Activated T-helper 1 cell treated with Interleukin-2 at 50 U/mL for 16 hours (primary cell): ENCODE data around the gene SPEF1.
A peak's percentile ranks its signal among the peaks of the same experiment; 100 is the strongest.

Experiments used
- DNase-seq: peaks from one replicate; pipeline ENCODE4 v3.0.0-alpha.2; 2020; ENCODE audit warnings: low read depth

SPEF1 gene

DNA sequence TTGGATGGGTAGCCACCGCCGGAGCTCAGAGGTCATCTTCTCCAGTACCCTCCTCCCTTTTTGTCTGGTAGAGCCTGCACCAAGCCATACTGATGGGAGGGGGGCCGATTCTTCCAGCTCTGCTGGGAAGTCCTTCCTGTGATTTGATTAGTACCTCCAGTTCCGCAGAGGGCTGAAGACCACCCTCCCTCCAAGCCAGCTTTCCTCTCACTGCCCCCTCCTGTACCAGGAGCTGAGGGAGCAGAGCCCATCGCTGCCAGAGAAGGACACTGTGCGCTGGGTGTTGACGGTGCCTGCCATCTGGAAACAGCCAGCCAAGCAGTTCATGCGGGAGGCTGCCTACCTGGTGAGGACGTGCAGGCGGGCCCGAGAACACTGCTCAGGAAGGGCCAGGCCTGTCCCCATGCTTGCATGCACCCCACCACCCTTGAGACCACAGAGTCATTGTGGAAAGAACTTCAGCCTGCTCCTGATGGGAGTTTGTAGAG is 35.5 kb downstream of the SPEF1 start:
- no peak for DNase-seq

DNA sequence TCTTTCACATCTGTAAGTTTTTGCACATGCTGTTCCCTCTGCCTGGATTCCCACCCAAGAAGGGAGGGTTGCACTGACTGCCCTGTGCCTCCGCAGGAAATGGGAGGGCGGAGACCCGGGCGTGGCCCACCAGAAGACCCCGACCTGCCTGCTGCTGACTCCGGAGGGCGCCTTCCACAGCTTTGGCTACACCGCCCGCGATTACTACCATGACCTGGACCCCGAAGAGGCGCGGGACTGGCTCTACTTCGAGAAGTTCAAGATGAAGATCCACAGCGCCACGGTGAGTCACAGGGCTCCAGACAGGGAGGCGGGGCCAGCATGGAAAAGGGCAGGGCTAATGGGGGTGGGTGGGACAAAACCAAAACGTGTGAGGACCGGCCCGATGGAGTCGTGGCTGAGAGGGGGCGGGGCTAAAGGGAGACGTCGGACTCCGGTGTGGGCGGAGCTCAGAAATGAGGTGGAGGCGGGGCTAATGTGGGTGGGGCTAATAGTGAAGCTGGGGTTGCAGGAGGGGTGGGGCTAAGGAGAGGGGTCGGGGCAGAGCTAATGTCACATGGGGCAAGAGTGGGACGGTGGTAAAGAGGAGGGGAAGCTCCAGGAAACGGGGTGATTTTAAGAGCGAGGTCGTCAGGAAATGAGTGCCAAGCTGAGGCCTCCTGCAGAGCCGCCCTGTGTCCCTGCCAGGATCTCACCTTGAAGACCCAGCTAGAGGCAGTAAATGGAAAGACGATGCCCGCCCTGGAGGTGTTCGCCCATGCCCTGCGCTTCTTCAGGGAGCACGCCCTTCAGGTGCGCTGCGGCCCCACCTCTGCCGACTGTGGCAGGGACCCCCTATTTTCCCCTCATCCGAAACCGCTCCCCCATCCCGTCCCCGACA is 36.2 kb downstream of the SPEF1 start:
- peak; percentile 47 for DNase-seq

DNA sequence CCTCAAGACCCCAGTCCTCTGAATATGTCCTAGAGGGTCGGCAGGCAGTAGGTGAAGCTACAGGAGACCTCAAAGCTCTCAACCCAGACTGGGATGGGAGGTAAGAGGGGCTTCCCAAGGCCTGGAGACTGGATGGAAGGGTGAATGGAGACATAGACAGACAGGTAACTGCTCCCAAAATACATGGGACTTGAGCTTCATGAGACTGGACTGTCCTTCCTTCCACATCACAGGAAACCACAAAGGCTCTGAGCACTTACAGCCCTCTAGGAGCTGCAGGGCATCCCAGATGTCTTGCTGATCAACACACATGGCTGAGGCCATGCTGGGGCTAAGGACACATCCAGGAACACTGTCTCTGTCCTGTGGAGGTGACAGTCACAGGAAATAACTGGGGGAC is 37.2 kb downstream of the SPEF1 start:
- no peak for DNase-seq

DNA sequence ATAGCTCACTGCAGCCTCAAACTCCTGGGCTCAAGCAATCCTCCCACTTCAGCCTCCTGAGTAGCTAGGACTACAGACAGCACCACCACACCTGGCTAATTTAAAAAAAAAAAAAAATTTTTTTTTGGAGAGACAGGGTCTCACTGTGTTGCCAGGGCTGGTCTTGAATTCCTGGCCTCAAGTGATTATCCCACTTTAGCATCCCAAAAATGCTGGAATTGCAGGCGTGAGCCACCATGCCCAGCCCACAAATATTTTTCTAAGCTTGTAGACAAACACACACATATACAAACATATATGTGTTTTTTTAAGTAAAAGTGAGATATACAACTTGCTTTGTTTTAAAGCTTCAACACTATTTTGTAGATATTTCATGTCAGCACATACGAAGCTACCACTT is 38.0 kb downstream of the SPEF1 start:
- DNase-seq, result no peak

DNA sequence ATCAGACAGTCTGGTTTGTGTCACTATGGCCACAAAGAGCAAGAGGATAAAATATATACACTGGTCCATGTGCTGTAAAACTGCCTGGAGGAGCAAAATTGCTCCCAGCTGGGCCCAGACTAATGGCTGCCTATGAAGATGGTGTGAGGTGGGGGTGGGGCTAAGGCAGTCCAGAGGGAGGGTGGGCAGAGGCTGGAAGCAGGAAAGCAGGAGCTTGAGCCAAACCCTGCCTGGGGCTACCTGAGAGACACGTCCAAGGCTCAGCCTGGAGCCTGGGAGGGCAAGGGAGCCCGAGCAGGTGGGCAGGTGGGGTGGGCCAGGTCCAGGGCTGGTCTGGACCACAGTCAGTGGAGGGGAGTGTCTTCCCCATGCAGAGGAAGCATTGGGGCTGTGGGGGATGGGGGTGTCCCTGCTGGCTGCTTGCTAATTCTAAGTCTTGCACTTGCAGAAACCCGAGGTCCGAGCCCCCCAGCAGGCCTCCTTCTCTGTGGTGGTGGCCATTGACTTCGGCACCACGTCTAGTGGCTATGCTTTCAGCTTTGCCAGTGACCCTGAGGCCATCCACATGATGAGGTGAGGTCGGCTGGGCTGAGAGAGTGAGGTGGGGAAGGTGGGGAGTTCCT is 39.3 kb downstream of the SPEF1 start:
- DNase-seq, result no peak

DNA sequence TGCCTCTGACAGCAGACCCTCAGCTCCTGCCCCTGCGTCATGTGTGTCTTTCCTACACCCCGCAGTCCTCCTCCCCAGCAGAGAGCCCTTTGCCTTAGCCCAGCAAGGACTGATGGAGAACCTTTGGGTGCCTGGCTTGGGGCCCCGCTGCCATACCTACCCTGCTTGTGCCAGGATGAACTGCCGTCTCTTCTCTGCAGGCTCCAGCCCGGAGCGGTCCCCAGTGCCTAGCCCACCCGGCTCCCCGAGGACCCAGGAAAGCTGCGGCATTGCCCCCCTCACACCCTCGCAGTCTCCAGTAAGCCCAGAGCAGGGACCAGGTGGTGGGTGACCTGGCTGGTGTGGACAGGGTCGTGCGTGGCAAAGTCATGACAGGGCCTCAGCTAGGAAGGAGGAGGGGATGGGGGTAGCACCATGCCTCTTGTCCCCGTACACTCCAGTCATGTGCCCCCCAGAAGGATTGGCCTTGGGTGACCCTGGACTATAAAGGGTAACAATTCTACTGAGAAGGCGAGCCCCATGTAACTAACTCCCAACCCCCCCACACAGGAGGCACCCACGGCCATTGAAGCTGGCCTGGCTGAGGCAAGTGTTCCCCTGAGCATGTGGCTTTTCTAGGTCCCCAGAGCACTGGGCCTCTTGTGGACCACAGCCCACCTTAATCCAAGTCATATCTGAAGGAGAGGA is 40.5 kb downstream of the SPEF1 start:
- DNase-seq, result no peak

DNA sequence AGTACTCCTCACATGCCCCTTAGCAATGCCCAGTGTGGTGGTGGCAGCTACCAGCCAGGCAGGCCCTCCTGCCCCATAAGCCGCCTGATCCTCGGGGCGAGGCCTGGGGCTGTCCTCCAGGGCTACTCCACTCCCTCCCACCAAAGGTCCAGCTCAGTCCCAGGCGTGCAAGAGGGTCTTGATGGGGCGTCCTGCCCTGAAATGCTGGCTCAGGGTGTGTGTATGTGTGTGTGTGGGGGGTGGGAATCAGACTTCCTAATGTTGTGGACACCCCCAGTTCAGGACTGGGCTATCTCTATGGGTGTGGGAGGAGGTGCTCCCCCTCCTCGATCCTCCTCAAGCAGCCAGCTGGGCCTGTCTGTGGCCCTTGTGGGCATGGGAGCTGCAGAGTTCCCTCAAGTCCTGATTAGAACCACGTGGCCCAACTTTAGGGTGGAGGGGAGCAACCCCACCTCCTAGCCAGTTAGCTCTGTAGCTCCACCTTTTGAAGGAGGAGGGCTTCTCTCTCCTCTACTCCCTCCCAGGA is 41.3 kb downstream of the SPEF1 start:
- no peak for DNase-seq

DNA sequence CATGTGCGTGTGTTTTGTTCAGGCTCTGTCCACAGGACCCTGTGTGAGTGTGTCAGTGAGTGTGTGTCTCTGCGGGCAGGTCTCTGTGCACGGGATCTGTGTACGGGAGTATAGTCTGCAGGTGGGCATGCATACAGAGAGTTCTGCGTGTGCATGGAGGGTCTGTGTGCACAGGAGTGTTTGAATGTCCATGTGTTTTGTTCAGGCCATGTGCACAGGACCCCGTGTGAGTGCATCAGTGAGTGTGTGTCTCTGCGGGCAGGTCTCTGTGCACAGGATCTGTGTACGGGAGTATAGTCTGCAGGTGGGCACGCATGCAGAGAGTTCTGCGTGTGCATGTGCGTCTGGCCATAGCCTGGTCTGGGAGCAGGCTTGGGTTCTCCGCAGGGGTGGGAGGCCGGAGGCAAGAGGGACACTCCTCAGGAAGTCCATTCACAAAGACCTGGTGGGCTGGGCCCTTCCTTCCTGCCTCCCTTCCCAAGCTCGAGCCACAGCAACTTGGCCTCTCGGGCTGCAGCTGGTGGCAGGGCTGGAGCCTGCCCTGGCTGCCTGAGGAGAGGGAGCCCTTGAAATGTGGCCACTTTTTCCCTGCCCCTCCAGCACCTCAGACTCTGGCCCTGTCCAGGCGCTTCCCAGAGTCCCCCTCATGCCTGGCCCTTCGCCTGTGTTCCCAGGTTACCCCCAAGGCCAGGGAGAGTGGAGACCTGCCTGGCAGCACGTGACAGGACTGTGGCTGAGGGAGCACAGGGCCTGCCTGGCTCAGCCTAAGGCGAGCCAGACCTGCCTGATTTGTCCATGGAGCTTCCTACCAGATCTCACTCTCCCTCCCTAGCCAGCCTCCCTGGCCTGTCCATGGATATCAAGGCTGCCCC is 42.0 kb downstream of the SPEF1 start:
- DNase-seq, result no peak

DNA sequence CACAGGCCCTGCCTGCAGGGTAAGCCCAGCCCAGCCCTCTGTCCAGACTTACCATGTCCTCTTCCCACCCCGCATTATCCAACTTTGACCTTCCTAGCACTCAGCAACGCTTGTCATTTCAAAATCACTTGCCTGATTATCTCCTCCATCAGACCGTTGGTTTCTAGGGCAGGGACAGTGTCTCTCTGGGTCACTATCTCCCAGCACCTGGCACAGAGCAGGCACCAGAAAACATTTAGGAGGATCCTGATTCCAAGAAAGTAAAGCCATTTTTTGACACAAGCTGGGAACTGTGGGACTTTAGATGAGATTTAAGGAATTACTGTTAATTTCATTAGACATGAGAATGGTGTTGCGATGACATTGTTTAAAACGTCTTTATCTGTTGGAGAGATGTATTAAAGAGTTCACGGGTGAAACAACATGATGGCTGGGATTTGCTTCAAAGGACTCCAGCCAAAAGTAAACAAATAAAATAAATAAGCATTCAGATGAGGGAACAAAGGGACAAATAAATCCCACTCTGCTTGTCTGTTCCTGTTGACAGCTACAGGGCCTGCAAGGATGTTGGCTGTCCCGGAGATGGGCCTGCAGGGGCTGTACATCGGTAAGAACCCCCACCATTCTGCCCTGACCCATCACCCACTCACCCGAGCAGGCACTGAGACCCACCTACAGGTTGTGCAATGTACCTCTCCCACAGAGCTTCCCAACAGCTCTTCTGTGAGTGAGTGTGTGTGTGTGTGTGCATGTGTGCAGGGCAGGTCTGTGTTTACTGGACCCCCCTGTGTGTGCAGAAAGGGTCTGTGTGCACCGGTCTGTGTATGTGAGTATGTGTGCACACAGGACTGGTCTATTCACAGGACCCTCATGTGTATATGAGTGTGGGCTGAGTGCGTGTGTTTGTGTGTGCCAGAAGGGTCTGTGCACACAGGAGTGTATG is 42.9 kb downstream of the SPEF1 start:
- DNase-seq, result no peak

DNA sequence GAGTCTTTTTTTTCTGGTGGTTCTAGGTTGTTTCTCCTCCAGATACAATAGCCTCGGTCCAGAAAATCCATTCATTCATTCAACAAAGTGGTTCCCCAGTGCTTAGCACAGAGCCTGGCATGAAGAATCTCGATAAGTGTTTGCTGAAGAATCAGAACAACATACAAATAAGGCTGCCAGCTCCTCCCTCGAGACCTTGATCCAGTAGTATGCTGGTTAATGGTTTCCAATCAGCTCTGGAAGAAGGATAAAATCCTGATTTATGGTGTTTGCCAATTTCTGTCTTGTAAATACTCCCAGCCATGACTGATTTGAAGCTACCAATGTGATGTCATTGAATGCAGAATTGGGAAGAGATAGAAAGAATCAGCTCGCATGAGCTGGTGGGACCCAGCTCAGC is 45.5 kb downstream of the SPEF1 start:
- no peak for DNase-seq

DNA sequence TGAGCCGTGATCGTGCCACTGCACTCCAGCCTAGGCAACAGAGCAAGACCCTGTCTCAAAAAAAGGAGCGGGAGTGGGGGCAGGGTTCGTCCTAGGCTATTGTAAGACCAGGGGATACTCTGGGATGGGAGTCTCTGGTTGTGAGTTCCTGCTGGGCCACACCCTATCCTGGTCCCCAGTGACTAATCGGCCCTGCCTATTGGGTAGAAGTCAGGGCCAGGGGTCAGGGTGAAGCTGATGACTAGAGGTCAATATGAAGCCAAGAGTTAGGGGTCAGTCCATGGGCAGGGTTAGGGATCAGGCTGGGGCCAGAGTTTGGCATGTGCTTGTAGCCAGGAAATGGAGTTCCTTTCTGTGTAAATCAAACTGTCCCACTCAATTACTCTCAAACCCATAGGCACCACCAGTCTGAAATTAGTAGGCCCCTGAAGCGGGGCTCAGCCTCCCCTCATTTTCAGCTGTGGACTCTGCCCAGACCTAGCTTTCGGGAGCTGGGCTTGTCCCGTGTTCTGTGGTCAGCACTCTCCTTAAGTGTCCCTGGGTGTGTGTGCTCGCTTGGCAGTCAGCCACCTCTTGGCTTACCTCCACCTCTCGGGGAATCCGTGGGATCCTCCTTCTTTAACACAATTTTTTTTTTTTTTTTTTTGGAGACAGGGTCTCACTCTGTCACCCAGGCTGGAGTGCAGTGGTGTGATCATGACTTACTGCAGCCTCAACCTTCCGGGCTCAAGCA is 47.0 kb downstream of the SPEF1 start:
- no peak for DNase-seq

DNA sequence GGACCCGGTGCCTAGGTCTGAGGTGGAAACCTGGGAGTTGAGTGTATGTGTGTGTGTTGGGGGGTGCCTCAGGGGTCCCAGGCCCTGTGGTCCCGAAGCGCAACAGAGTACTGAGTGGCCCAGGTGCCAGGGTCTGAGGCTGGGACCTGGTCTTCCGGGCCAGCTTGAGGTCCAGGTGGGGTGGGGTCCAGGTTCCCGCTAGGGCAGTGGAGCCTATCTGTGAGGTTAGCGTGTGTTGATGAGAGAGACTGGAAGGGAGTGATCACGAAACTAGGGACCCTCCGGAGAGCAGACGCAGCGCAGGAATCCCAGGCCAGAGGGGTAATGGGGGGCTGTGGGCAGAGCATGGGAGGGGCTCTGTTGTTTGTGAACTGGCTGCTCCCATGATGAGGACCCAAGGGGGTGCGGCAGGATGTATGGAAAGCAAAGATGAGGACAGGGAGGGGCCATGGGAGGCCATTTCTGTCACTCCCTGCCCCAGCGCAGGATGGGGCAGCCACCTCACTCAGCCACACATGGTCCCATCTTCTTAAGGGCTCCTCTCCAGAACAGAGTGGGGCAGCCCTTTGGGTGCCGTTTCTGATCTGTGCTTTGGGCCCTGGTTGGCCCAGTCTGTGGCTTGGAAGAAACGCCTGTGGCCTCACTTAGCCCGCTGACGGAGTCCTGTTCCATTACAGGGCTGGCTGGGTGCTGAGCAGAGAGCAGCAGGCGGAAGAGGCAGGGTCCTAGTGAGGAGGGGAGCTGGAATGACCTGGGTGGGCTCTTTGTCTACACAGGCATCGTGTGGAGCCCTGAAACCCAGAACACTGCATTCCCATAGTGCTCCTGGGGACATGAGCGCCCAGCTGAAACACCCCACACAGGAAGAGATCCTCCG is 47.9 kb downstream of the SPEF1 start:
- no peak for DNase-seq

DNA sequence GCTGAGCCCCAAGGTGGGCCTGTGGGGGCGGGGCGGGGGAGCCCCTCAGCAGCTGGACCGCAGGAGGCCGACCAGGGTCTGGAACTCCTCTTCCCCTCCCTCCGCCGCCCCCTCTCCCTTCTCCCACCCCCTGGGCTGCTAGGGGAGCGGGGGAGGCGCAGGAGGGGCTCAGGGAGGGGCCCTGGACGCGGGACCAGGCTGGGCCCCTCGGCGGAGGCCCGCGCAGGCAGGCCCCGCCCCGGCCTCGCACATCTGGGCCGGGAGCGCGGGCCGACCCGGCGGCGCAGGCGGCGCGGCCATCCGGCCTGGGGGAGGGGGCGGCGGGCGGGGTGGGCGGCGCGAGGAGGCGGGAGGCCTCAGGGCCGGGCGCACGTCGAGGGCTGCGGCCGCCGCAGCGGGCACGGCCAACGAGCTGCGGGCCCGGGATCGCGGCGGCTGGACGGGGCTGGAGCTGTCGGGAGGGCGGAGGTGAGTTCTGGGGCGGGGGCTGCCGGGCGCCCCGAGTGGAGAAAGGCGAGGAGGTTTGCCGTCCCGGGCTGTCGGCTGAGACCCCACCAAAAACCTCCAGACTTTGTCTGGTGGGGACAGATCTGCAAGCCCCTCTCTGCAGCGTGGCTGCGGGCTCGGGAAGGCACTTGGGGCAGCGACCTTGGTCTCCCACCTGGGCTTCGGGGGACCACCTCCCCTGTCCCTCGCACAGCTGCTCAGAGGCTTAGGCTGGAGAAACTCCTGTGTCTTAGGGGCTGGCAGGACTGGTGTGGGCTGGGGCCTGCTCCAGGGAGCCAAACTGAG is 48.7 kb downstream of the SPEF1 start, which contains the start of gene HSPA12B:
HSPA12B (plus strand) TSS at position 359 of the 792 bp plus-strand sequence. CDS start 5,990 bp downstream, outside the sequence.
- DNase-seq, result no peak

DNA sequence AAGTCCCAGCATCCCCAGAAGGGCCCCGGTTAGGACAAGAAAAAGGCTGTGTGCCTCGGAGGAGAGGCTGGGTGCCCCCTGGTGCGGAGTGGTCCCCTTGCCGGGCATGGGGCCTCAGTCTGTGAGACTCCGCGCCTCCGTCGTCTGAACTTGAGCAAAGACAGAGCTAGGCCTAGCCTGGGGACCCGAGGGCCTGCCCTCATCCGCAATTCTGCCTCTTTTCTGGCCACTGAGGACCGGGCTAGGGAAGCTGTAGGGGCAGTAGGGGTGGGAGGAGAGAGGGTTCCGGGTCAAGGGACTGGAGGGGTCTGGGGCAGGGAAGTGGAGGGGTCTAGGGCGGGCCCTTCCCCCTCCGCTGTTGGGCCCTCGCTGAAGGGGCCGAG is 49.3 kb downstream of the SPEF1 start:
- DNase-seq, result no peak

DNA sequence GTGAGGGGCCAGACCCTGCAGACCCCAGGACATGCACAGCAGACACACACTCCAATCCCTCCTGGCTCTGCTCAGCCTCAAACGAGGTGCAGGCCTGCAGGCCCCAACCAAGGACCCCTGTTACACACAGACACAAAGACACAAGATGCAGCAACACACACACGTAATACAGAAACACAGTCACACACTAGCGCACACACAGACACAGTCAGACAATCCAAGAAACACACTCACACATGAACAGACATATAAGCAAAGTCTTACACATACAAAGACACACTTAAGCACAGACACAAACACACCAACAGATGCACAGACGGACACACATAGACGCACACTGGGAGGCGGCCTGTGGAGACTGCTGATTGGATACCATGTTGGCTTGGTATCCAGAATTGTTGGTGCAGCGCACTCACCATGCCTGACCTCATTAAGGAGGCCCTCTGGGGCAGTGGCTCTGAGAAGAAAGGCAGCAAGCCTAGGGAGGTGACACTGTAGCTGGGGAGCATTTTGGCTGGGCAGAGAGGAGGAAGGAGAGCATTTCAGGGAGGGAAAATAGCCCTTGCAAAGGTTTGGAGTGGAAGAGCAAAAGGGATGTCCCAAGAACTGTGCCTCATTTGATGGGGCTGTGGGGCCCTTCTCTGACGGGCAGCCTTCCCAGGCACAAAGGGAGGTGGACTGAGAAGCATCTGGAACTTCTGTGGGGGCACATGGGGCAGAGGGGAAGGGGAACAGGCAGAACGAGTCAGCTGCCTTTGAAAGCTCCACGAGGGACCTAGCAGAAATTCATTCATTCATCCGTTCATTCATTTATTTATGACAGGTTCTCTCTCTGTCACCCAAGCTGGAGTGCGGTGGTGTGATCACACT is 50.2 kb downstream of the SPEF1 start:
- DNase-seq, result no peak

DNA sequence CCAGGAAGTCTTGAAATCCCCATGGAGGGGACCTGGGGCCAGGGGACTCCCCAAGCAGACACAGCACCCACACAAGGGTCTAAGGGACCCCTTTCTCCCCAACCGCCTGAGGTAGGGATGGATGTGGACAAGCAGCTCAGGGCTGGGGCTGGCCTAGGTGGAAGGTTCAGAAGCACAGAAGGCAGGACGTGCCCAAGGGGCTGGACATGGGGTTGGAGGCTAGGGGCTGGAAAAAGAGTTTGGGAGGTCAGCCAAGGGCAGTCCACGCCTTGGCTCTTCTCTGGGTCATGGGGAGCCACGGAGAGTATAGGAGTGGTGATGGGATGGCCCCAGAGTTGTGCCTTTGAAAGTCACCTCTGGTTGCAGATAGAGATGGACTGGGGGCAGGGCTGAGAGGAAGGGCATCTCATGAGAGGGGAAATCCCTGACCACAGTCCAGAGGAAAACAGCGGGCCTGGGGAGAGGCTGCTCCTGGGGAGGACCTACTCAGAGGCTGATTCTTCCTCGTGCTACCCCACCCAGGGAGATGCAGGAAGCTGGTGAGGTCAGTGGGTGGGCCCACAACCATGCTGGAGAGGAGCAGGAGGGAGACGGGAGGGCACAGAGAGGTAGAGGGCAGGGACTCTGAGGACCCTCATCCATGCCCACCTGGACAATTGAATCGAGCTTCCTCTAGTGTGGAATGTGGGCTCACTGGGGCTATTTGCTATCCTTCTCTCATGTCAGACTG is 51.3 kb downstream of the SPEF1 start:
- DNase-seq, result no peak
